Heart left ventricle (tissue), 13 donors: ENCODE results near the gene RIPK4.

ENCODE experiments used
- CTCF ChIP-seq, 12 donors: fragments of 200-600 bp; sonication (generic) in 4 of 12; IDR thresholded peaks; one replicate each; pipeline versions ENCODE4 v1.5.0 to v1.8.0; 2018 to 2022; ENCODE audit warnings: antibody characterized with exemption in 12 of 12, mild to moderate bottlenecking in 5 of 12
- POLR2A ChIP-seq, 2 donors: fragments of 450-650 bp; IDR thresholded peaks; one replicate each; pipeline ENCODE4 v1.6.1; 2017; ENCODE audit warnings: antibody characterized with exemption in 2 of 2, mild to moderate bottlenecking in 2 of 2, moderate library complexity in 2 of 2
- donor health status: ischemic (EF 13 %, LVEDD 7.1; RV severe dilation, severe dysfunction).
- donor health status: DM: no; HTN: yes; CAD: no.
- donor health status: DM: no; HTN: no; CAD: no.
- donor health status: ischemic (EF 25% LVEDD 6.9; RV normal size, moderate dysfunction).
- donor health status: ischemic (EF 25% LVEDD 5.7; RV mildly dilated, moderate dysfunction).
- donor health status: ischemic (EF 35%, LVEDD 5.7; RV mildly dilated, moderate dysfunction).
- donor health status: nonischemic (EF 11% LVEDD 7.7; RV severe dilation, severe dysfunction).
- donor health status: DM: yes; HTN: yes; CAD: no.
- donor health status: PGD.
- donor health status: ischemic (EF 29% LVEDD 5.4; RV normal size, mild dysfunction).
- donor health status: nonischemic (EF 23%, LVEDD 6.1; RV moderate dilation, normal function).

- TF ChIP-seq CTCF (IDR thresholded peaks at IDR 0.05) (no peak), POLR2A (IDR thresholded peaks at IDR 0.05) (no peak)
Observed at GRCh38 chr21:41741253-41742072, 25.4 kb downstream of the RIPK4 start.
